Stomach (tissue), 9 donors: ENCODE data around the gene PRKCH. TPM values are rescaled to one million over a fixed set of nuclear protein-coding genes. Genes with fewer than 3 reads are reported as not detected.

Experiments used
- DNase-seq, 2 donors: peaks; one replicate each; pipeline versions ENCODE4 v3.0.0 to v3.0.0-alpha.2; 2013 to 2019
- H3K27ac ChIP-seq, 5 donors: fragments of 200-600 bp in 4 of 5; sonication (generic) in 4 of 5; one replicate each; pipeline ENCODE4 v1.5.1; 2013 to 2019; ENCODE audit warnings: mild to moderate bottlenecking in 1 of 5, moderate library complexity in 1 of 5
- H3K27me3 ChIP-seq, 3 donors: fragments of 200-600 bp; sonication (generic); one replicate each; pipeline ENCODE4 v1.5.1; 2017 to 2019; ENCODE audit warnings: mixed run types in 1 of 3
- H3K36me3 ChIP-seq, 4 donors: fragments of 200-600 bp; sonication (generic); 1 replicate in 3 of 4; 2 replicates in 1 of 4; pipeline ENCODE4 v1.5.1; 2016 to 2019
- H3K4me1 ChIP-seq, 4 donors: fragments of 200-600 bp; sonication (generic); one replicate each; pipeline ENCODE4 v1.5.1; 2016 to 2019
- H3K4me3 ChIP-seq, 4 donors: fragments of 200-600 bp; sonication (generic) in 3 of 4; one replicate each; pipeline ENCODE4 v1.5.1; 2016 to 2019; ENCODE audit warnings: mild to moderate bottlenecking in 1 of 4
- H3K9me3 ChIP-seq, 4 donors: fragments of 200-600 bp; sonication (generic); one replicate each; pipeline ENCODE4 v1.5.1; 2016 to 2019
- CTCF ChIP-seq, 7 experiments: fragments of 450-650 bp in 4 of 7; fragments of 200-600 bp in 3 of 7; sonication (generic) in 3 of 7; IDR thresholded peaks; one replicate each; pipeline ENCODE4 v1.5.1; 2016 to 2019; ENCODE audit warnings: antibody characterized with exemption in 7 of 7, control low read depth in 2 of 7, mild to moderate bottlenecking in 1 of 7
- EP300 ChIP-seq: sonication (generic); formaldehyde crosslinking; IDR thresholded peaks from one replicate; pipeline ENCODE4 v1.6.1; 2017; ENCODE audit warnings: antibody characterized with exemption
- POLR2A ChIP-seq, 4 donors: fragments of 450-650 bp; IDR thresholded peaks; one replicate each; pipeline ENCODE4 v1.6.1; 2016; ENCODE audit warnings: antibody characterized with exemption in 4 of 4, control low read depth in 2 of 4, mild to moderate bottlenecking in 1 of 4, moderate library complexity in 1 of 4
- POLR2AphosphoS5 ChIP-seq, 3 donors: sonication (generic); formaldehyde crosslinking; IDR thresholded peaks; one replicate each; pipeline ENCODE4 v1.6.1; 2016; ENCODE audit warnings: antibody characterized with exemption in 3 of 3
- WGBS, 5 donors: extraction: QIAGEN DNeasy Blood & Tissue Kit in 3 of 5; methylation state at CpG; one replicate each; pipeline versions ENCODE4 v1.1.5 to v1.1.7; 2013 to 2018; 5-methylcytosine and 5-hydroxymethylcytosine counted together
- intact Hi-C: fragments of 100-400 bp; cut with DNase I; formaldehyde crosslinking; loops from one replicate; pipeline ENCODE4 v1.15.1; 2023; ENCODE audit warnings: low total_unique reads
- polyA plus RNA-seq, 3 donors: library from polyadenylated mRNA; stranded (reverse); fragments of 200-250 nt; gene quantifications; one replicate each; pipeline ENCODE4 v1.2.3, GENCODE V29; 2013
- total RNA-seq, 5 donors: library from RNA; depleted of rRNA; stranded (reverse); fragments of >200 nt; gene quantifications; one replicate each; pipeline versions ENCODE4 v1.1.0 to v1.2.3, GENCODE V29; 2014 to 2016
- donor health status: healthy with polysubstance abuse.
- donor health status: Bipolar disorder and iron deficiency.
- donor health status: healthy.

The PRKCH gene
- total and polyA plus RNA-seq, 8 donors, result 5.5 to 84.0 (median 14.7) TPM

- H3K9me3 ChIP-seq, result no peaks in the 10 kb centered on the region
- intact Hi-C loops, result loop anchor here (5.0 kb wide), 1 partner anchor 382 kb away; no protein-coding TSS in a partner anchor
These were observed 134.0 kb downstream of the PRKCH start for GRCh38 chr14:61455351-61455750.

GRCh38 chr14:61456720-61457119, 135.3 kb downstream of the PRKCH start:
- Histone ChIP-seq H3K36me3 (peaks cover 0 to 25% (median 17%) of the 10 kb centered on the region in 4 donors), H3K27me3 (no peaks in the 10 kb centered on the region), H3K27ac (no peak overlapping the region), H3K4me3 (no peak overlapping the region), H3K9me3 (no peaks in the 10 kb centered on the region), H3K4me1 (peaks cover 0 to 20% (median 3%) of the 10 kb centered on the region in 4 donors)
- WGBS, 5 donors, result 25 to 36% (median 35%) methylated on average over 12 of the region's 12 CpGs
- intact Hi-C loops, result loop anchor here (5.0 kb wide), 1 partner anchor 381 kb away; no protein-coding TSS in a partner anchor
- TF ChIP-seq POLR2A (IDR thresholded peaks at IDR 0.05) (no peak), CTCF (IDR thresholded peaks at IDR 0.05) (peak in 5 of 7 experiments; percentile 50 to 88 (median 73)), EP300 (no peak)
- peak; percentile 88 to 90 for DNase-seq

More at GRCh38 chr14:61455351-61455750, 134.0 kb downstream of the PRKCH start:
- Histone ChIP-seq H3K36me3 (peaks cover 0 to 25% (median 17%) of the 10 kb centered on the region in 4 donors), H3K27me3 (no peaks in the 10 kb centered on the region), H3K4me1 (peaks cover 0 to 13% (median 3%) of the 10 kb centered on the region in 4 donors), H3K27ac (no peak overlapping the region), H3K4me3 (no peak overlapping the region)
- TF ChIP-seq CTCF (IDR thresholded peaks at IDR 0.05) (no peak), POLR2AphosphoS5 (IDR thresholded peaks at IDR 0.05) (no peak), EP300 (no peak), POLR2A (IDR thresholded peaks at IDR 0.05) (no peak)
- WGBS, 5 donors, result 81 to 95% (median 90%) methylated on average over 6 of the region's 6 CpGs
- no peak for DNase-seq

GRCh38 chr14:61458766-61459165, 137.4 kb downstream of the PRKCH start:
- intact Hi-C loops, result loop anchor here (5.0 kb wide), 1 partner anchor 379 kb away; no protein-coding TSS in a partner anchor
- H3K4me1 ChIP-seq, result peaks cover 0 to 34% (median 5%) of the 10 kb centered on the region in 4 donors
- TF ChIP-seq POLR2A (IDR thresholded peaks at IDR 0.05) (no peak), POLR2AphosphoS5 (IDR thresholded peaks at IDR 0.05) (no peak), EP300 (no peak), CTCF (IDR thresholded peaks at IDR 0.05) (no peak)
- no peak for DNase-seq
- H3K27ac ChIP-seq, result no peak overlapping the region
- H3K36me3 ChIP-seq, result peaks cover 0 to 22% (median 17%) of the 10 kb centered on the region in 4 donors
- no peak overlapping the region for H3K4me3 ChIP-seq
- no peaks in the 10 kb centered on the region for H3K9me3 ChIP-seq
- H3K27me3 ChIP-seq, result no peaks in the 10 kb centered on the region

GRCh38 chr14:61459229-61459628, 137.8 kb downstream of the PRKCH start:
- Histone ChIP-seq H3K27ac (no peak overlapping the region), H3K4me1 (peaks cover 0 to 34% (median 5%) of the 10 kb centered on the region in 4 donors), H3K4me3 (no peak overlapping the region), H3K9me3 (no peaks in the 10 kb centered on the region), H3K36me3 (peaks cover 0 to 20% (median 17%) of the 10 kb centered on the region in 4 donors), H3K27me3 (no peaks in the 10 kb centered on the region)
- DNase-seq, result no peak
- WGBS, 5 donors, result 69 to 82% (median 78%) methylated on average over 6 of the region's 6 CpGs
- intact Hi-C loops, result loop anchor here (5.0 kb wide), 1 partner anchor 378 kb away; no protein-coding TSS in a partner anchor
- TF ChIP-seq CTCF (IDR thresholded peaks at IDR 0.05), result no peak
